Measurements from ENCODE around the gene NAP1L4. TPM values are rescaled to one million over a fixed set of nuclear protein-coding genes. Genes with fewer than 3 reads are reported as not detected.

The NAP1L4 gene
- total RNA-seq, 1 experiment from 2014 or later, result 144 TPM

- intact Hi-C loops (cut with micrococcal nuclease), result no loop called here
- Histone ChIP-seq H4K20me1 (ENCODE audit: insufficient read depth) (peaks cover 3% of the 10 kb centered on the region; the same call in 1 of the 2 replicates), H3K27ac (ENCODE audit: low read depth, low read length) (no peak overlapping the region), H2AFZ (ENCODE audit: low read depth, low read length, poor library complexity, severe bottlenecking) (no peak overlapping the region), H3K9ac (ENCODE audit: low read length) (no peak overlapping the region), H3K4me1 (ENCODE audit: control insufficient read depth in 1 of 2, insufficient read depth in 2 of 2, low read length in 2 of 2) (peaks cover 0 to 16% of the 10 kb centered on the region in 2 experiments; a peak in 1 of 4 replicates), H3K4me2 (ENCODE audit: low read length) (no peak overlapping the region), H3K9me2 (ENCODE audit: insufficient read depth) (no peaks in the 10 kb centered on the region), H3K4me3 (replicated peaks in 1 of 2; ENCODE audit: low read depth in 1 of 2, low read length in 2 of 2) (no peak overlapping the region), H3K27me3 (ENCODE audit: insufficient read depth, low read length) (no peaks in the 10 kb centered on the region), H3K79me2 (ENCODE audit: insufficient read depth, low read length) (peaks cover 40% of the 10 kb centered on the region; the same call in 1 of the 2 replicates), H3K9me3 (ENCODE audit: control insufficient read depth in 1 of 2, insufficient read depth in 1 of 2, low read depth in 1 of 2, low read length in 2 of 2) (no peaks in the 10 kb centered on the region), H3K36me3 (ENCODE audit: control insufficient read depth in 1 of 2, insufficient read depth in 2 of 2, low read length in 2 of 2) (peaks cover 46 to 79% of the 10 kb centered on the region in 2 experiments)
- ATAC-seq (no peak), DNase-seq (ENCODE audit: low read depth, low spot score) (no peak)
- ChIA-PET POLR2A (no interaction called here), CTCF (no interaction called here), RAD21 (ENCODE audit: low non-redundant PET in 1 of 2, low total read pairs in 2 of 2, uncharacterized antibody in 2 of 2, unreplicated experiment in 2 of 2) (no interaction called here)
- BruUV-seq (replicated peaks), result no TSS peak
- no peak for TF ChIP-seq CBX3 (IDR thresholded peaks at IDR 0.05; ENCODE audit: low read depth)
- TF ChIP-seq ATF3 (IDR thresholded peaks at IDR 0.05), result no peak
Observed at GRCh38 chr11:2952290-2952689, 39.8 kb downstream of the NAP1L4 start.

- Histone ChIP-seq H3K9me2 (ENCODE audit: insufficient read depth) (no peaks in the 10 kb centered on the region), H3K27ac (ENCODE audit: low read depth, low read length) (no peak overlapping the region), H3K79me2 (ENCODE audit: insufficient read depth, low read length) (peaks cover 42% of the 10 kb centered on the region; the same call in 1 of the 2 replicates), H3K27me3 (ENCODE audit: insufficient read depth, low read length) (no peaks in the 10 kb centered on the region), H3K36me3 (ENCODE audit: control insufficient read depth in 1 of 2, insufficient read depth in 2 of 2, low read length in 2 of 2) (peaks cover 46 to 73% of the 10 kb centered on the region in 2 experiments), H3K4me2 (ENCODE audit: low read length) (no peak overlapping the region), H3K9me3 (ENCODE audit: control insufficient read depth in 1 of 2, insufficient read depth in 1 of 2, low read depth in 1 of 2, low read length in 2 of 2) (no peaks in the 10 kb centered on the region), H3K4me3 (replicated peaks in 1 of 2; ENCODE audit: low read depth in 1 of 2, low read length in 2 of 2) (no peak overlapping the region), H3K9ac (ENCODE audit: low read length) (no peak overlapping the region), H3K4me1 (ENCODE audit: control insufficient read depth in 1 of 2, insufficient read depth in 2 of 2, low read length in 2 of 2) (peaks cover 0 to 16% of the 10 kb centered on the region in 2 experiments; a peak in 1 of 4 replicates), H2AFZ (ENCODE audit: low read depth, low read length, poor library complexity, severe bottlenecking) (no peak overlapping the region), H4K20me1 (ENCODE audit: insufficient read depth) (peaks cover 3% of the 10 kb centered on the region; the same call in 1 of the 2 replicates)
- TF ChIP-seq SP1 (IDR thresholded peaks at IDR 0.05; ENCODE audit: low read depth) (0 out of 2 replicates have a peak, but pooled peaks have one; percentile 11), ZNF274 (IDR thresholded peaks at IDR 0.05; ENCODE audit: low read depth, low read length) (no peak), EGR1 (IDR thresholded peaks at IDR 0.05; ENCODE audit: low read depth) (no peak)
- no TSS peak for BruUV-seq (replicated peaks)
- no peak for ATAC-seq
- intact Hi-C loops (cut with micrococcal nuclease), result no loop called here
- RAD21 ChIA-PET (ENCODE audit: low non-redundant PET in 1 of 2, low total read pairs in 2 of 2, uncharacterized antibody in 2 of 2, unreplicated experiment in 2 of 2), result no interaction called here
- no peak for DNase-seq (ENCODE audit: low read depth, low spot score)
- POLR2A ChIA-PET, result no interaction called here
- CTCF ChIA-PET, result no interaction called here
Observed at GRCh38 chr11:2951231-2952110, 40.7 kb downstream of the NAP1L4 start.

All from HCT116 (cell line).